HCT116 (cell line): ENCODE results near the gene PRLR. TPM values are rescaled to one million over a fixed set of nuclear protein-coding genes. Genes with fewer than 3 reads are reported as not detected.

Source experiments
- ATAC-seq: fragments of 200-7000 bp; cut with Tn5 transposase; 2 replicates; pipeline ENCODE4 v1.9.1; 2020; ENCODE audit warnings: mild to moderate bottlenecking, moderate library complexity
- BruUV-seq: library from RNA; stranded (reverse); fragments of 400-500 nt; replicated peaks from 2 replicates; lab custom pipeline; 2021; lab: Mats Ljungman, UMichigan
- CTCF ChIA-PET: fragments of 300-600 bp; sonication (Branson Sonifier 250); formaldehyde crosslinking; loops from one replicate; lab custom pipeline; 2021; ENCODE audit warnings: antibody characterized with exemption; lab: Charles Lee
- POLR2A ChIA-PET: fragments of 300-600, 350-600 bp; sonication (Branson Sonifier 250); formaldehyde crosslinking; loops from one replicate; lab custom pipeline; 2021; ENCODE audit warnings: antibody characterized with exemption; lab: Charles Lee
- RAD21 ChIA-PET, 2 experiments: fragments of 300-600 bp; sonication (Branson Sonifier 250); formaldehyde crosslinking; loops; one replicate each; lab custom pipeline; 2023; ENCODE audit warnings: low total read pairs in 2 of 2; ENCODE audit not compliant: uncharacterized antibody in 2 of 2, unreplicated experiment in 2 of 2, low non-redundant PET in 1 of 2; lab: Charles Lee
- DNase-seq: peaks from one replicate; pipeline ENCODE4 v3.0.0-alpha.2; 2010; ENCODE audit warnings: low read depth, low spot score
- H2AFZ ChIP-seq: fragments of 200-600 bp; shearing (Covaris generic), sonication (generic); 2 replicates; pipeline ENCODE4 v1.6.1; 2017; ENCODE audit warnings: low read depth, mixed run types, mixed read lengths, antibody characterized with exemption, low read length; ENCODE audit not compliant: poor library complexity, severe bottlenecking
- H3K27ac ChIP-seq: 2 replicates; pipeline ENCODE4 v1.5.1; 2012; ENCODE audit warnings: low read depth, low read length
- H3K27me3 ChIP-seq: fragments of 200-600 bp; sonication (generic); 2 replicates; pipeline ENCODE4 v1.6.1; 2016; ENCODE audit warnings: mixed run types, low read length, mixed read lengths; ENCODE audit not compliant: insufficient read depth
- H3K36me3 ChIP-seq, 2 experiments: fragments of 200-500 bp in 1 of 2; fragments of 200-600 bp in 1 of 2; sonication (Bioruptor generic) in 1 of 2; sonication (generic) in 1 of 2; 2 replicates each; pipeline versions ENCODE4 v1.5.1 to v1.6.1; 2014 to 2016; ENCODE audit warnings: low read length in 2 of 2, inconsistent platforms in 1 of 2, mixed read lengths in 1 of 2, mixed run types in 1 of 2; ENCODE audit not compliant: insufficient read depth in 2 of 2, control insufficient read depth in 1 of 2
- H3K4me1 ChIP-seq, 2 experiments: fragments of 200-600 bp in 1 of 2; sonication (generic) in 1 of 2; 2 replicates each; pipeline versions ENCODE4 v1.5.1 to v1.6.1; 2012 to 2017; ENCODE audit warnings: low read length in 2 of 2, inconsistent platforms in 1 of 2, mild to moderate bottlenecking in 1 of 2, mixed read lengths in 1 of 2, mixed run types in 1 of 2, moderate library complexity in 1 of 2; ENCODE audit not compliant: insufficient read depth in 2 of 2, control insufficient read depth in 1 of 2
- H3K4me2 ChIP-seq: fragments of 200-600 bp; sonication (generic); 2 replicates; pipeline ENCODE4 v1.6.1; 2017; ENCODE audit warnings: mixed run types, low read length, mixed read lengths
- H3K4me3 ChIP-seq, 2 experiments: fragments of 200-600 bp in 1 of 2; sonication (generic) in 1 of 2; replicated peaks in 1 of 2; 2 replicates each; pipeline ENCODE4 v1.5.1; 2011 to 2016; ENCODE audit warnings: low read length in 2 of 2, control low read depth in 1 of 2, low read depth in 1 of 2, mild to moderate bottlenecking in 1 of 2, mixed read lengths in 1 of 2, mixed run types in 1 of 2
- H3K79me2 ChIP-seq: fragments of 200-600 bp; sonication (generic); 2 replicates; pipeline ENCODE4 v1.6.1; 2017; ENCODE audit warnings: mild to moderate bottlenecking, mixed run types, low read length, moderate library complexity, mixed read lengths; ENCODE audit not compliant: insufficient read depth
- H3K9ac ChIP-seq: fragments of 200-600 bp; sonication (generic); 2 replicates; pipeline ENCODE4 v1.6.1; 2016; ENCODE audit warnings: low read length, mixed read lengths
- H3K9me2 ChIP-seq: fragments of 200-600 bp; sonication (generic), shearing (Covaris generic); 2 replicates; pipeline ENCODE4 v1.6.1; 2017; ENCODE audit warnings: mixed run types, mild to moderate bottlenecking, moderate library complexity; ENCODE audit not compliant: insufficient read depth
- H3K9me3 ChIP-seq, 2 experiments: fragments of 200-500 bp in 1 of 2; fragments of 200-600 bp in 1 of 2; sonication (Bioruptor generic) in 1 of 2; sonication (generic) in 1 of 2; 2 replicates each; pipeline ENCODE4 v1.6.1; 2014 to 2017; ENCODE audit warnings: low read length in 2 of 2, mixed read lengths in 2 of 2, inconsistent platforms in 1 of 2, low read depth in 1 of 2, mild to moderate bottlenecking in 1 of 2, mixed run types in 1 of 2, moderate library complexity in 1 of 2; ENCODE audit not compliant: control insufficient read depth in 1 of 2, insufficient read depth in 1 of 2
- H4K20me1 ChIP-seq: fragments of 200-600 bp; sonication (generic), shearing (Covaris generic); 2 replicates; pipeline ENCODE4 v1.6.1; 2017; ENCODE audit warnings: mixed run types, mild to moderate bottlenecking, moderate library complexity; ENCODE audit not compliant: insufficient read depth
- CBX3 ChIP-seq: IDR thresholded peaks from 2 replicates; pipeline ENCODE4 v1.6.1; 2012; ENCODE audit warnings: low read depth
- CEBPB ChIP-seq: IDR thresholded peaks from 2 replicates; pipeline ENCODE4 v1.6.1; 2012; ENCODE audit warnings: low read depth
- ELF1 ChIP-seq: IDR thresholded peaks from 2 replicates; pipeline ENCODE4 v1.6.1; 2012; ENCODE audit warnings: low read depth, borderline replicate concordance
- FOSL1 ChIP-seq: IDR thresholded peaks from 2 replicates; pipeline ENCODE4 v1.6.1; 2012; ENCODE audit warnings: low read depth
- JUND ChIP-seq: IDR thresholded peaks from 2 replicates; pipeline ENCODE4 v1.6.1; 2012
- POLR2AphosphoS5 ChIP-seq: IDR thresholded peaks from 2 replicates; pipeline ENCODE4 v1.6.1; 2011; ENCODE audit warnings: mild to moderate bottlenecking, low read depth, low read length, moderate library complexity
- RAD21 ChIP-seq: IDR thresholded peaks from 2 replicates; pipeline ENCODE4 v1.6.1; 2012; ENCODE audit warnings: low read depth, mild to moderate bottlenecking
- SIN3A ChIP-seq: IDR thresholded peaks from 2 replicates; pipeline ENCODE4 v1.6.1; 2012; ENCODE audit warnings: low read depth
- SP1 ChIP-seq: IDR thresholded peaks from 2 replicates; pipeline ENCODE4 v1.6.1; 2012; ENCODE audit warnings: low read depth
- TCF7L2 ChIP-seq: IDR thresholded peaks from 2 replicates; pipeline ENCODE4 v1.7.0; 2011; ENCODE audit warnings: borderline replicate concordance, inconsistent platforms; ENCODE audit not compliant: insufficient read depth, insufficient read length; ENCODE audit errors: extremely low read depth
- YY1 ChIP-seq: IDR thresholded peaks from 2 replicates; pipeline ENCODE4 v1.6.1; 2011; ENCODE audit warnings: low read length, low read depth, moderate library complexity, mild to moderate bottlenecking; ENCODE audit not compliant: insufficient replicate concordance; ENCODE audit errors: extremely low read depth
- ZBTB33 ChIP-seq: IDR thresholded peaks from 2 replicates; pipeline ENCODE4 v1.6.1; 2011; ENCODE audit warnings: mild to moderate bottlenecking, low read length, moderate library complexity; ENCODE audit not compliant: insufficient replicate concordance; ENCODE audit errors: extremely low read depth
- ZFX ChIP-seq: fragments of 450-650 bp; IDR thresholded peaks from 2 replicates; pipeline ENCODE4 v1.6.1; 2017
- ZNF274 ChIP-seq: fragments of 200-500 bp; sonication (Bioruptor generic); IDR thresholded peaks from 2 replicates; pipeline ENCODE4 v1.6.1; 2014; ENCODE audit warnings: mild to moderate bottlenecking, low read depth, low read length, inconsistent platforms
- intact Hi-C: fragments of 100-400 bp; cut with micrococcal nuclease; formaldehyde crosslinking; loops from 2 replicates; pipeline ENCODE4 v1.10.0; 2022
- total RNA-seq: library from RNA; stranded (reverse); gene quantifications from one replicate; pipeline ENCODE4 v1.2.1, GENCODE V29; 2021; ENCODE audit not compliant: unreplicated experiment
- TF ChIP-seq, protein P1 (sequence below): IDR thresholded peaks from 2 replicates; pipeline ENCODE4 v1.6.1; 2012

PRLR gene
- total RNA-seq, 1 experiment from 2014 or later, result 0.10 TPM

DNA sequence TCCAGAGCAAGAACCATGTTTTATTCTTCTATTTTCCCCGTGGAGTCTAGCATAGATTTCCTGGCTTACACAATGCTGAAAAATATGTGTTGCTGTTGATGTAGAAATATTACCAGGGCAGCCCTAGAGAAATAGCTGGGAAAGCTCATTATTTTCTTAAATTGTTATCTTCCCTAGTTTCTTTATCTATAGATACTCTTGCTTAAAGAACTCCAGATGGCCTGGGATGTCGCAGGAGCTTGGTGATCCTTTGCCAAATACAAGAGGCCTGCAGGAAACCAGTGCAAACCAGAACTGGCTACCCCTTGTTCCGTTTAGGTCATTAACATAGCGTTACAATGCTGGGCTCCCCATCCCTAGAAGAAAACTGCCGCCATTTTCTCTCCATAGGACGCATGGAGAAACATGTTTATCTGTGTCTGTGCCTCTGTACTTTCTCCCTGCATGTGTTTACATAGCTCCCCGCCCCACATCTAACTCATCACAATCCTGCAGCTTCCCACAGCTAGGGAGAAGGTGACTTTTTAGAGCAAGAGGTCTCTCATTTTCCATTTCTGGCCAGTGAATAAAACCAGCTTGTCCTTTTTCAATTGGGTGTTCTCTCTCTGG lies 6.4 kb downstream of the PRLR start:
- H3K36me3 ChIP-seq, result no peaks in the 10 kb centered on the region
- ChIA-PET CTCF (no interaction called here), POLR2A (no interaction called here), RAD21 (no interaction called here)
- H3K4me3 ChIP-seq, result no peak overlapping the region
- H3K79me2 ChIP-seq, result no peaks in the 10 kb centered on the region
- no peak for DNase-seq
- intact Hi-C loops, result no loop called here
- H4K20me1 ChIP-seq, result no peaks in the 10 kb centered on the region
- no peak overlapping the region for H2AFZ ChIP-seq
- ATAC-seq, result no peak
- no peak for TF ChIP-seq SIN3A
- TF ChIP-seq ELF1, result no peak
- TF ChIP-seq TCF7L2, result no peak
- TF ChIP-seq FOSL1, result no peak
- no peak for TF ChIP-seq RAD21
- TF ChIP-seq, protein P1, sequence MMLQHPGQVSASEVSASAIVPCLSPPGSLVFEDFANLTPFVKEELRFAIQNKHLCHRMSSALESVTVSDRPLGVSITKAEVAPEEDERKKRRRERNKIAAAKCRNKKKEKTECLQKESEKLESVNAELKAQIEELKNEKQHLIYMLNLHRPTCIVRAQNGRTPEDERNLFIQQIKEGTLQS, result no peak
- TF ChIP-seq POLR2AphosphoS5, result no peak
- TF ChIP-seq ZFX, result no peak
- no peak for TF ChIP-seq YY1
- no peak for TF ChIP-seq ZNF274
- TF ChIP-seq JUND, result no peak
- no peak for TF ChIP-seq CEBPB
- no peak overlapping the region for H3K4me2 ChIP-seq
- no peaks in the 10 kb centered on the region for H3K9me3 ChIP-seq
- no peak overlapping the region for H3K27ac ChIP-seq
- H3K4me1 ChIP-seq, result no peaks in the 10 kb centered on the region
- H3K9me2 ChIP-seq, result no peaks in the 10 kb centered on the region
- H3K27me3 ChIP-seq, result peaks cover 25% of the 10 kb centered on the region
- no peak overlapping the region for H3K9ac ChIP-seq
- BruUV-seq, result no TSS peak

DNA sequence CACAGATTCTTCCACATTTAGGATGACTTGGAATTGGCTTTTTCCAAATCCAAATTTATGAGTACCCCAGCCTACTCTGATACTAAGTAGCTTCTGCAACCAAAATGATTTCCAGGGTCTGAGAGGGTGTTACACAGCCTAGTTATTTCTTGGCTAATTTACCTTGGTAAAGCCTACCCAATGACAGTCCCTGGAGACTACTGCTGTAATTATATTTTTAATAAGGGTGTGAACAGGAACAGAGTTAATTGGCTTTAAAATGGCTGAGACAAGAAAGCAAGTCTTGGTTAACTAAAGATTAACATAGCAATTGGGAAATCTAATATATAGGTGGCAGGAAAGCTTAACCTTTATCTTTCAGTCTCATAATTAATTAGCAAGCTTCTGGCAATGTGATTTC lies 9.3 kb downstream of the PRLR start:
- ChIA-PET RAD21 (no interaction called here), POLR2A (no interaction called here), CTCF (no interaction called here)
- Histone ChIP-seq H3K9ac (no peak overlapping the region), H3K4me2 (no peak overlapping the region), H3K9me2 (no peaks in the 10 kb centered on the region), H2AFZ (no peak overlapping the region), H3K4me3 (no peak overlapping the region), H3K27me3 (peaks cover 17% of the 10 kb centered on the region; the same call in 1 of the 2 replicates), H3K27ac (no peak overlapping the region), H3K9me3 (no peaks in the 10 kb centered on the region), H4K20me1 (no peaks in the 10 kb centered on the region), H3K4me1 (no peaks in the 10 kb centered on the region), H3K36me3 (no peaks in the 10 kb centered on the region), H3K79me2 (no peaks in the 10 kb centered on the region)
- intact Hi-C loops, result no loop called here
- BruUV-seq, result no TSS peak
- no peak for ATAC-seq
- DNase-seq, result no peak
- TF ChIP-seq, protein P1, result no peak
- TF ChIP-seq CEBPB, result no peak
- TF ChIP-seq ZBTB33, result no peak
- TF ChIP-seq SP1, result no peak
- no peak for TF ChIP-seq SIN3A
- no peak for TF ChIP-seq ZFX
- no peak for TF ChIP-seq ZNF274
- TF ChIP-seq CBX3, result no peak
